A673 (cell line): ENCODE results near the gene TSC22D2.

Source experiments
- CTCF ChIP-seq: fragments of 300-800, 200-600 bp; sonication (generic); conservative IDR thresholded peaks from 2 replicates; pipeline ENCODE4 v1.5.1; 2017; ENCODE audit warnings: low read depth, mild to moderate bottlenecking, antibody characterized with exemption, low read length, moderate library complexity, mixed read lengths
- EZH2 ChIP-seq: fragments of 200-600 bp; sonication (generic); IDR thresholded peaks from 2 replicates; pipeline ENCODE4 v1.6.1; 2017; ENCODE audit warnings: borderline replicate concordance, low read depth, mild to moderate bottlenecking, mixed read lengths, antibody characterized with exemption, low read length; ENCODE audit not compliant: poor library complexity, severe bottlenecking

GRCh38 chr3:150370999-150371398 lies 37.1 kb upstream of the TSC22D2 start:
- TF ChIP-seq CTCF (no peak), EZH2 (no peak)
